Measurements from ENCODE around the gene ST3GAL4. TPM values are rescaled to one million over a fixed set of nuclear protein-coding genes. Genes with fewer than 3 reads are reported as not detected.

Gene ST3GAL4
- total RNA-seq, 1 experiment from 2014 or later: 13.1 TPM

- ChIA-PET RAD21 (ENCODE audit: low non-redundant PET in 1 of 2, low total read pairs in 2 of 2, uncharacterized antibody in 2 of 2, unreplicated experiment in 2 of 2) (no interaction called here), POLR2A (no interaction called here), CTCF (no interaction called here)
- Histone ChIP-seq H3K4me3 (replicated peaks in 1 of 2; ENCODE audit: low read depth in 1 of 2, low read length in 2 of 2) (no peak overlapping the region), H3K9ac (ENCODE audit: low read length) (no peak overlapping the region), H3K36me3 (ENCODE audit: control insufficient read depth in 1 of 2, insufficient read depth in 2 of 2, low read length in 2 of 2) (no peaks in the 10 kb centered on the region), H3K9me2 (ENCODE audit: insufficient read depth) (no peaks in the 10 kb centered on the region), H3K4me1 (ENCODE audit: control insufficient read depth in 1 of 2, insufficient read depth in 2 of 2, low read length in 2 of 2) (no peaks in the 10 kb centered on the region), H3K9me3 (ENCODE audit: control insufficient read depth in 1 of 2, insufficient read depth in 1 of 2, low read depth in 1 of 2, low read length in 2 of 2) (no peaks in the 10 kb centered on the region), H2AFZ (ENCODE audit: low read depth, low read length, poor library complexity, severe bottlenecking) (no peak overlapping the region), H4K20me1 (ENCODE audit: insufficient read depth) (no peaks in the 10 kb centered on the region), H3K27ac (ENCODE audit: low read depth, low read length) (no peak overlapping the region), H3K79me2 (ENCODE audit: insufficient read depth, low read length) (no peaks in the 10 kb centered on the region), H3K4me2 (ENCODE audit: low read length) (no peak overlapping the region), H3K27me3 (ENCODE audit: insufficient read depth, low read length) (no peaks in the 10 kb centered on the region)
- DNase-seq (ENCODE audit: low read depth, low spot score): no peak
- intact Hi-C loops (cut with micrococcal nuclease): no loop called here
- no TSS peak for BruUV-seq (replicated peaks)
- no peak for ATAC-seq
- no peak for TF ChIP-seq ELF1 (IDR thresholded peaks at IDR 0.05; ENCODE audit: borderline replicate concordance, low read depth)
Observed at GRCh38 chr11:126387857-126388256, 32.4 kb downstream of the ST3GAL4 start.

DNA sequence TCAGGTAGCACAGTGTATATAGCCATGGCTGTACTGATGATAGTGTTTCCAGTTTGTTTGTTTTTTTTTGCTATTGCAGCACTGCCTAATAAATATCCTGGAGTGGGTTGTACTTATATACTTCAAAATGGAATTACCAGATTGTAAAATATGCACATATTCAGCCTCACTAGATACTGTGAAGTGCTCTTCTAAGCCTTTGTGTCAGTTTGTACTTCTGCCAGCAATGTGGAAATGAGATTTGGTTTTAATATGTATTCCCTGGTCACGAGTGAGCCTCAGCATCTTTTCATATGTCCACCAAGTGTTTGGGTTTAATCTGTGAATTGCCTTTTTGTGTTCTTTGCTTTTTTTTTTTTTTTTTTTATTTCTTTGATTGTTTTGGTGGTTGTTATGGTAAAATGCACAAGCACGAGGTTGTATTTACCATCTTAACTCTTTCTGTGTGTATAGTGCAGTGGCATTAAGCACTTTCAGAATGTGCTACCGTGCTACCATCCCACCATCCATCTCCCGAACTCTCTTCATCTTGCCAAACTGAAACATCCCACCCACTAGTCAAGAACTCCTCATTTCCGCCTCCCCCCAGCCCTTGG lies 34.9 kb downstream of the ST3GAL4 start:
- H3K4me1 ChIP-seq (ENCODE audit: control insufficient read depth in 1 of 2, insufficient read depth in 2 of 2, low read length in 2 of 2): no peaks in the 10 kb centered on the region

More for the DNA sequence above, 34.9 kb downstream of the ST3GAL4 start:
- no peaks in the 10 kb centered on the region for H3K9me2 ChIP-seq (ENCODE audit: insufficient read depth)
- no peak overlapping the region for H3K4me3 ChIP-seq (replicated peaks in 1 of 2; ENCODE audit: low read depth in 1 of 2, low read length in 2 of 2)
- H4K20me1 ChIP-seq (ENCODE audit: insufficient read depth): no peaks in the 10 kb centered on the region
- no peak overlapping the region for H3K9ac ChIP-seq (ENCODE audit: low read length)
- H3K79me2 ChIP-seq (ENCODE audit: insufficient read depth, low read length): no peaks in the 10 kb centered on the region
- DNase-seq (ENCODE audit: low read depth, low spot score) (no peak), ATAC-seq (no peak)
- intact Hi-C loops (cut with micrococcal nuclease): no loop called here
- H3K36me3 ChIP-seq (ENCODE audit: control insufficient read depth in 1 of 2, insufficient read depth in 2 of 2, low read length in 2 of 2): no peaks in the 10 kb centered on the region
- H3K27me3 ChIP-seq (ENCODE audit: insufficient read depth, low read length): no peaks in the 10 kb centered on the region
- H3K4me2 ChIP-seq (ENCODE audit: low read length): no peak overlapping the region
- no TSS peak for BruUV-seq (replicated peaks)
- H2AFZ ChIP-seq (ENCODE audit: low read depth, low read length, poor library complexity, severe bottlenecking): no peak overlapping the region
- no peaks in the 10 kb centered on the region for H3K9me3 ChIP-seq (ENCODE audit: control insufficient read depth in 1 of 2, insufficient read depth in 1 of 2, low read depth in 1 of 2, low read length in 2 of 2)
- CTCF ChIA-PET: no interaction called here
- RAD21 ChIA-PET (ENCODE audit: low non-redundant PET in 1 of 2, low total read pairs in 2 of 2, uncharacterized antibody in 2 of 2, unreplicated experiment in 2 of 2): no interaction called here
- no peak overlapping the region for H3K27ac ChIP-seq (ENCODE audit: low read depth, low read length)
- TF ChIP-seq JUND (IDR thresholded peaks at IDR 0.05) (no peak), SP1 (IDR thresholded peaks at IDR 0.05; ENCODE audit: low read depth) (no peak), EZH2phosphoT487 (IDR thresholded peaks at IDR 0.05; ENCODE audit: borderline replicate concordance) (no peak), SIN3A (IDR thresholded peaks at IDR 0.05; ENCODE audit: low read depth) (no peak), CEBPB (IDR thresholded peaks at IDR 0.05; ENCODE audit: low read depth) (no peak), YY1 (IDR thresholded peaks at IDR 0.05; ENCODE audit: extremely low read depth, insufficient replicate concordance, low read depth, low read length) (no peak), RAD21 (IDR thresholded peaks at IDR 0.05; ENCODE audit: low read depth) (no peak), CTCF (IDR thresholded peaks at IDR 0.05 in 2 of 3, conservative IDR thresholded peaks at IDR 0.05 in 1 of 3; ENCODE audit: borderline replicate concordance in 1 of 3, insufficient read depth in 1 of 3, low read depth in 2 of 3, low read length in 2 of 3) (no peak), POLR2AphosphoS5 (IDR thresholded peaks at IDR 0.05; ENCODE audit: low read depth, low read length) (no peak), POLR2A (IDR thresholded peaks at IDR 0.05; ENCODE audit: borderline replicate concordance, extremely low read depth, insufficient read depth, insufficient read length) (no peak)
- TF ChIP-seq, protein P1, sequence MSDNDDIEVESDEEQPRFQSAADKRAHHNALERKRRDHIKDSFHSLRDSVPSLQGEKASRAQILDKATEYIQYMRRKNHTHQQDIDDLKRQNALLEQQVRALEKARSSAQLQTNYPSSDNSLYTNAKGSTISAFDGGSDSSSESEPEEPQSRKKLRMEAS (IDR thresholded peaks at IDR 0.05): no peak
- TF ChIP-seq, protein P2, sequence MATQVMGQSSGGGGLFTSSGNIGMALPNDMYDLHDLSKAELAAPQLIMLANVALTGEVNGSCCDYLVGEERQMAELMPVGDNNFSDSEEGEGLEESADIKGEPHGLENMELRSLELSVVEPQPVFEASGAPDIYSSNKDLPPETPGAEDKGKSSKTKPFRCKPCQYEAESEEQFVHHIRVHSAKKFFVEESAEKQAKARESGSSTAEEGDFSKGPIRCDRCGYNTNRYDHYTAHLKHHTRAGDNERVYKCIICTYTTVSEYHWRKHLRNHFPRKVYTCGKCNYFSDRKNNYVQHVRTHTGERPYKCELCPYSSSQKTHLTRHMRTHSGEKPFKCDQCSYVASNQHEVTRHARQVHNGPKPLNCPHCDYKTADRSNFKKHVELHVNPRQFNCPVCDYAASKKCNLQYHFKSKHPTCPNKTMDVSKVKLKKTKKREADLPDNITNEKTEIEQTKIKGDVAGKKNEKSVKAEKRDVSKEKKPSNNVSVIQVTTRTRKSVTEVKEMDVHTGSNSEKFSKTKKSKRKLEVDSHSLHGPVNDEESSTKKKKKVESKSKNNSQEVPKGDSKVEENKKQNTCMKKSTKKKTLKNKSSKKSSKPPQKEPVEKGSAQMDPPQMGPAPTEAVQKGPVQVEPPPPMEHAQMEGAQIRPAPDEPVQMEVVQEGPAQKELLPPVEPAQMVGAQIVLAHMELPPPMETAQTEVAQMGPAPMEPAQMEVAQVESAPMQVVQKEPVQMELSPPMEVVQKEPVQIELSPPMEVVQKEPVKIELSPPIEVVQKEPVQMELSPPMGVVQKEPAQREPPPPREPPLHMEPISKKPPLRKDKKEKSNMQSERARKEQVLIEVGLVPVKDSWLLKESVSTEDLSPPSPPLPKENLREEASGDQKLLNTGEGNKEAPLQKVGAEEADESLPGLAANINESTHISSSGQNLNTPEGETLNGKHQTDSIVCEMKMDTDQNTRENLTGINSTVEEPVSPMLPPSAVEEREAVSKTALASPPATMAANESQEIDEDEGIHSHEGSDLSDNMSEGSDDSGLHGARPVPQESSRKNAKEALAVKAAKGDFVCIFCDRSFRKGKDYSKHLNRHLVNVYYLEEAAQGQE (IDR thresholded peaks at IDR 0.05; ENCODE audit: low read depth): no peak
- POLR2A ChIA-PET: no interaction called here

Data from HCT116 (cell line).